Measurements from ENCODE around the gene NFX1. TPM values are rescaled to one million over a fixed set of nuclear protein-coding genes. Genes with fewer than 3 reads are reported as not detected.

NFX1 gene
- total and polyA plus RNA-seq, 4 donors, result 13.7 to 27.9 (median 14.6) TPM

GRCh38 chr9:33404788-33405362, 114.6 kb downstream of the NFX1 start:
- TF ChIP-seq MAX (IDR thresholded peaks at IDR 0.05), result no peak
- no peak for TF ChIP-seq NR2F2 (IDR thresholded peaks at IDR 0.05)
- no peak for TF ChIP-seq RAD21 (IDR thresholded peaks at IDR 0.05)
- TF ChIP-seq FOXA2 (IDR thresholded peaks at IDR 0.05), result no peak
- TF ChIP-seq HNF4G (IDR thresholded peaks at IDR 0.05), result no peak
- no peak for TF ChIP-seq REST (IDR thresholded peaks at IDR 0.05)
- TF ChIP-seq, protein P1, sequence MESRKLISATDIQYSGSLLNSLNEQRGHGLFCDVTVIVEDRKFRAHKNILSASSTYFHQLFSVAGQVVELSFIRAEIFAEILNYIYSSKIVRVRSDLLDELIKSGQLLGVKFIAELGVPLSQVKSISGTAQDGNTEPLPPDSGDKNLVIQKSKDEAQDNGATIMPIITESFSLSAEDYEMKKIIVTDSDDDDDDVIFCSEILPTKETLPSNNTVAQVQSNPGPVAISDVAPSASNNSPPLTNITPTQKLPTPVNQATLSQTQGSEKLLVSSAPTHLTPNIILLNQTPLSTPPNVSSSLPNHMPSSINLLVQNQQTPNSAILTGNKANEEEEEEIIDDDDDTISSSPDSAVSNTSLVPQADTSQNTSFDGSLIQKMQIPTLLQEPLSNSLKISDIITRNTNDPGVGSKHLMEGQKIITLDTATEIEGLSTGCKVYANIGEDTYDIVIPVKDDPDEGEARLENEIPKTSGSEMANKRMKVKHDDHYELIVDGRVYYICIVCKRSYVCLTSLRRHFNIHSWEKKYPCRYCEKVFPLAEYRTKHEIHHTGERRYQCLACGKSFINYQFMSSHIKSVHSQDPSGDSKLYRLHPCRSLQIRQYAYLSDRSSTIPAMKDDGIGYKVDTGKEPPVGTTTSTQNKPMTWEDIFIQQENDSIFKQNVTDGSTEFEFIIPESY (IDR thresholded peaks at IDR 0.05), result no peak
- no peak overlapping the region for H3K4me3 ChIP-seq (ENCODE audit: low read depth in 1 of 3, low read length in 3 of 3)
- no peaks in the 10 kb centered on the region for H3K9me3 ChIP-seq (ENCODE audit: control insufficient read depth in 4 of 4, low read length in 3 of 4)
- H3K27me3 ChIP-seq (ENCODE audit: control insufficient read depth in 4 of 4, insufficient read depth in 4 of 4, low read length in 3 of 4), result no peaks in the 10 kb centered on the region
- H3K27ac ChIP-seq (ENCODE audit: low read depth in 1 of 2, low read length in 2 of 2), result no peak overlapping the region
- H3K4me1 ChIP-seq (ENCODE audit: control insufficient read depth in 4 of 4, insufficient read depth in 4 of 4, low read length in 3 of 4), result peaks cover 0 to 13% (median 6%) of the 10 kb centered on the region in 4 donors
- DNase-seq (ENCODE audit: low spot score), result no peak
- H3K36me3 ChIP-seq (ENCODE audit: control insufficient read depth in 4 of 4, insufficient read depth in 3 of 4, low read depth in 1 of 4, low read length in 3 of 4), result no peaks in the 10 kb centered on the region
- WGBS, result 91% methylated on average over 4 of the region's 4 CpGs
- H3K9ac ChIP-seq (ENCODE audit: low read depth in 1 of 2, low read length in 2 of 2), result no peak overlapping the region

DNA sequence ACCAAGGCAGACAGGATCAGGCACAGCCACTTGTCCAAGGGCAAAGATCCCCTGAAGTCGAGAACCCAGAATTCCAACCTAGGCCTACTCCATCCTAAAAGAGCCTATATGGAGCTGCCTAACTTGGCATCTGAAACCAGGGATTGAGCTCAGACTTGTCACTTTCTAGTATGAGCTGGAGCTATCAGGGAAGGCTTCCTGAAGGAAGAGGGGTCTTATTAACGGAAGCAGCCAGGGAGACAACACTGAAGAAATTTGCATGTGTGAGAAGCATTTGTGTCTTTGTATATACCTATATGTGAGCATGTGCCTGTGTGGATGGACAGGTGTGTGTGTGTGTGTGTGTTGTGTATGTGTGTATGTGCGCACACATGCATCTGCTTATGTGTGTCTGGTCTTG, 116.7 kb downstream of the NFX1 start:
- WGBS, result 94% methylated on average over 3 of the region's 3 CpGs
- no peak overlapping the region for H3K27ac ChIP-seq (ENCODE audit: low read depth in 1 of 2, low read length in 2 of 2)
- H3K9me3 ChIP-seq (ENCODE audit: control insufficient read depth in 4 of 4, low read length in 3 of 4), result no peaks in the 10 kb centered on the region
- DNase-seq (ENCODE audit: low spot score), result no peak
- TF ChIP-seq SP1 (IDR thresholded peaks at IDR 0.05) (no peak), FOXA2 (IDR thresholded peaks at IDR 0.05) (no peak), HNF4G (IDR thresholded peaks at IDR 0.05) (no peak), MAX (IDR thresholded peaks at IDR 0.05) (no peak), GABPA (IDR thresholded peaks at IDR 0.05 in 1 of 2, conservative IDR thresholded peaks at IDR 0.05 in 1 of 2) (no peak), EGR1 (IDR thresholded peaks at IDR 0.05; ENCODE audit: low read depth in 2 of 2) (no peak), HNF4A (conservative IDR thresholded peaks at IDR 0.05) (no peak), ATF3 (IDR thresholded peaks at IDR 0.05) (no peak), TAF1 (conservative IDR thresholded peaks at IDR 0.05) (no peak), CTCF (IDR thresholded peaks at IDR 0.05; ENCODE audit: low read depth, low read length, missing input control) (no peak), YY1 (IDR thresholded peaks at IDR 0.05) (no peak), RAD21 (IDR thresholded peaks at IDR 0.05) (no peak), FOXA1 (IDR thresholded peaks at IDR 0.05) (no peak), REST (IDR thresholded peaks at IDR 0.05) (no peak)
- H3K36me3 ChIP-seq (ENCODE audit: control insufficient read depth in 4 of 4, insufficient read depth in 3 of 4, low read depth in 1 of 4, low read length in 3 of 4), result no peaks in the 10 kb centered on the region
- no peak overlapping the region for H3K4me3 ChIP-seq (ENCODE audit: low read depth in 1 of 3, low read length in 3 of 3)
- no peaks in the 10 kb centered on the region for H3K27me3 ChIP-seq (ENCODE audit: control insufficient read depth in 4 of 4, insufficient read depth in 4 of 4, low read length in 3 of 4)
- no peak overlapping the region for H3K9ac ChIP-seq (ENCODE audit: low read depth in 1 of 2, low read length in 2 of 2)
- peaks cover 0 to 11% (median 6%) of the 10 kb centered on the region in 4 donors for H3K4me1 ChIP-seq (ENCODE audit: control insufficient read depth in 4 of 4, insufficient read depth in 4 of 4, low read length in 3 of 4)

Measured in liver (tissue), 9 donors.